Activated CD4-positive, alpha-beta memory T cell treated with anti-CD3 and anti-CD28 coated beads, Interleukin-2, amount 10 ng/mL, durations not matched to agents 7 days and 5 days (primary cell): ENCODE measurements around the gene CLDN17. TPM values are rescaled to one million over a fixed set of nuclear protein-coding genes. Genes with fewer than 3 reads are reported as not detected.

Experiments used
- total RNA-seq, 2 experiments: library from RNA; stranded (reverse); gene quantifications; one replicate each; pipeline ENCODE4 v1.2.3, GENCODE V29; 2021

The CLDN17 gene
- total RNA-seq, 2 experiments from 2014 or later = not detected

Other genes starting within 250 kb of the CLDN17 start
- not detected for gene GRIK1, start 226.8 kb downstream of the CLDN17 start, total RNA-seq
- gene CLDN8, start 49.3 kb upstream of the CLDN17 start, total RNA-seq = not detected
- gene KRTAP24-1, start 116.1 kb upstream of the CLDN17 start, total RNA-seq = not detected
- gene KRTAP25-1, start 122.7 kb upstream of the CLDN17 start, total RNA-seq = not detected
- gene KRTAP26-1, start 153.5 kb upstream of the CLDN17 start, total RNA-seq = not detected
- gene KRTAP27-1, start 170.9 kb upstream of the CLDN17 start, total RNA-seq = not detected
- not detected for gene KRTAP23-1, start 181.8 kb upstream of the CLDN17 start, total RNA-seq
- gene KRTAP13-2, start 205.5 kb upstream of the CLDN17 start, total RNA-seq = not detected
- not detected for gene KRTAP13-1, start 229.2 kb upstream of the CLDN17 start, total RNA-seq